HepG2 (cell line): ENCODE measurements around the gene EPSTI1.

Experiments used
- POLR2AphosphoS5 ChIP-seq: IDR thresholded peaks from 2 replicates; pipeline ENCODE4 v1.6.1; 2012; ENCODE audit warnings: low read depth, low read length
- SIN3A ChIP-seq: IDR thresholded peaks from 2 replicates; pipeline ENCODE4 v1.6.1; 2011; ENCODE audit warnings: low read depth, mild to moderate bottlenecking, control low read depth, low read length, borderline replicate concordance
- STAG1 ChIP-seq: sonication (generic); formaldehyde crosslinking; IDR thresholded peaks from 2 replicates; pipeline ENCODE4 v1.4.0; 2020; ENCODE audit warnings: missing genetic modification reagents
- U2AF2 ChIP-seq: fragments of 200-400 bp; formaldehyde crosslinking; IDR thresholded peaks from 2 replicates; pipeline ENCODE4 v1.6.1; 2017; ENCODE audit warnings: low read depth, mild to moderate bottlenecking, low read length
- TF ChIP-seq, protein P1 (sequence below): sonication (generic); formaldehyde crosslinking; conservative IDR thresholded peaks from 2 replicates; pipeline ENCODE4 v1.4.0; 2020; ENCODE audit warnings: missing genetic modification reagents
- TF ChIP-seq, protein P2 (sequence below): sonication (generic); formaldehyde crosslinking; IDR thresholded peaks from 2 replicates; pipeline ENCODE4 v1.4.0; 2020; ENCODE audit warnings: mild to moderate bottlenecking, missing genetic modification reagents

DNA sequence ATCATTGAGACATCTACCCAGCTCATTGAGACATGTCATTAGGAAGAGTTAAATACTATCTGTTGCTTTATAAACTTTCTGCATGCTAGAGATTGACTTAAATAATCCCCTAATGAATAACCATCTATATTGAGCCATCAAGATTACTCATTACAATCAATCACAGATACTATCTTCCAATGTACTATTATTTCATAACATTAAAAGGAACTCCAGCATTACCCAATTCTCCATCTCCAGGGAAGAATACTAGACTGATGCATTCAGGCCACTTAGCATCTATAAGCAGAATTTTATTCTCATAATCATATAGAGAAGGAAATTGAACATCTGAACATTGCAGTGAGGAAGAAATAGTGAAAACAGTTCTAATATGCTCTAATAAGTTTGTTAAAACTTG, 8.0 kb downstream of the EPSTI1 start:
- TF ChIP-seq STAG1 (CRISPR knock-in tag), result no peak
- TF ChIP-seq, protein P1, sequence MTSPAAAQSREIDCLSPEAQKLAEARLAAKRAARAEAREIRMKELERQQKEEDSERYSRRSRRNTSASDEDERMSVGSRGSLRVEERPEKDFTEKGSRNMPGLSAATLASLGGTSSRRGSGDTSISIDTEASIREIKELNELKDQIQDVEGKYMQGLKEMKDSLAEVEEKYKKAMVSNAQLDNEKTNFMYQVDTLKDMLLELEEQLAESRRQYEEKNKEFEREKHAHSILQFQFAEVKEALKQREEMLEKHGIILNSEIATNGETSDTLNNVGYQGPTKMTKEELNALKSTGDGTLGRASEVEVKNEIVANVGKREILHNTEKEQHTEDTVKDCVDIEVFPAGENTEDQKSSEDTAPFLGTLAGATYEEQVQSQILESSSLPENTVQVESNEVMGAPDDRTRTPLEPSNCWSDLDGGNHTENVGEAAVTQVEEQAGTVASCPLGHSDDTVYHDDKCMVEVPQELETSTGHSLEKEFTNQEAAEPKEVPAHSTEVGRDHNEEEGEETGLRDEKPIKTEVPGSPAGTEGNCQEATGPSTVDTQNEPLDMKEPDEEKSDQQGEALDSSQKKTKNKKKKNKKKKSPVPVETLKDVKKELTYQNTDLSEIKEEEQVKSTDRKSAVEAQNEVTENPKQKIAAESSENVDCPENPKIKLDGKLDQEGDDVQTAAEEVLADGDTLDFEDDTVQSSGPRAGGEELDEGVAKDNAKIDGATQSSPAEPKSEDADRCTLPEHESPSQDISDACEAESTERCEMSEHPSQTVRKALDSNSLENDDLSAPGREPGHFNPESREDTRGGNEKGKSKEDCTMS, result no peak
- TF ChIP-seq, protein P2, sequence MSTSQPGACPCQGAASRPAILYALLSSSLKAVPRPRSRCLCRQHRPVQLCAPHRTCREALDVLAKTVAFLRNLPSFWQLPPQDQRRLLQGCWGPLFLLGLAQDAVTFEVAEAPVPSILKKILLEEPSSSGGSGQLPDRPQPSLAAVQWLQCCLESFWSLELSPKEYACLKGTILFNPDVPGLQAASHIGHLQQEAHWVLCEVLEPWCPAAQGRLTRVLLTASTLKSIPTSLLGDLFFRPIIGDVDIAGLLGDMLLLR (CRISPR knock-in tag), result no peak
- TF ChIP-seq U2AF2, result no peak
- TF ChIP-seq POLR2AphosphoS5, result no peak
- no peak for TF ChIP-seq SIN3A
